Endothelial cell of umbilical vein (primary cell): Measurements from ENCODE around the gene DYNLL2. TPM values are rescaled to one million over a fixed set of nuclear protein-coding genes. Genes with fewer than 3 reads are reported as not detected.

ENCODE experiments used
- BruUV-seq: library from RNA; stranded (reverse); fragments of 400-500 nt; replicated peaks from 2 replicates; lab custom pipeline; 2021; lab: Mats Ljungman, UMichigan
- CTCF ChIA-PET: fragments of 300-600, 350-600 bp; sonication (Branson Sonifier 250); formaldehyde crosslinking; loops from one replicate; lab custom pipeline; 2021; ENCODE audit warnings: antibody characterized with exemption, inconsistent platforms; lab: Charles Lee
- POLR2A ChIA-PET: fragments of 300-600, 350-600 bp; sonication (Branson Sonifier 250); formaldehyde crosslinking; loops from one replicate; lab custom pipeline; 2021; ENCODE audit warnings: antibody characterized with exemption, inconsistent platforms; lab: Charles Lee
- DNase-seq: peaks from one replicate; pipeline ENCODE4 v3.0.0-alpha.2; 2011; ENCODE audit warnings: low read depth, low spot score
- FAIRE-seq: peaks from 2 replicates; lab custom pipeline; 2011; peaks lifted over from hg19 to GRCh38; lab: Jason Lieb, UNC
- H2AFZ ChIP-seq: 2 replicates; pipeline ENCODE4 v1.6.0; 2012; ENCODE audit warnings: low read depth, low read length, control low read depth, inconsistent platforms
- H3K27ac ChIP-seq: 2 replicates; pipeline ENCODE4 v1.5.1; 2011; ENCODE audit warnings: low read depth, mild to moderate bottlenecking, control low read depth, low read length, moderate library complexity; ENCODE audit not compliant: insufficient read depth
- H3K27me3 ChIP-seq, 2 experiments: 2 replicates each; pipeline versions ENCODE4 v1.6.0 to v1.6.1; 2011; ENCODE audit warnings: low read length in 2 of 2, mixed read lengths in 1 of 2; ENCODE audit not compliant: control insufficient read depth in 2 of 2, insufficient read depth in 2 of 2
- H3K36me3 ChIP-seq, 2 experiments: 2 replicates in 1 of 2; 3 replicates in 1 of 2; pipeline ENCODE4 v1.5.1; 2011; ENCODE audit warnings: low read length in 2 of 2, mild to moderate bottlenecking in 1 of 2, moderate library complexity in 1 of 2; ENCODE audit not compliant: control insufficient read depth in 2 of 2, insufficient read depth in 2 of 2; ENCODE audit errors: extremely low read depth in 1 of 2
- H3K4me1 ChIP-seq: 3 replicates; pipeline ENCODE4 v1.5.1; 2011; ENCODE audit warnings: mild to moderate bottlenecking, low read length; ENCODE audit not compliant: control insufficient read depth, insufficient read depth; ENCODE audit errors: extremely low read depth
- H3K4me2 ChIP-seq: 2 replicates; pipeline ENCODE4 v1.6.1; 2011; ENCODE audit warnings: low read length, control low read depth, mixed read lengths; ENCODE audit not compliant: insufficient read depth
- H3K4me3 ChIP-seq, 3 experiments: fragments of 200-600 bp in 1 of 3; sonication (generic), shearing (Covaris generic) in 1 of 3; replicated peaks in 1 of 3; 2 replicates each; pipeline ENCODE4 v1.5.1; 2011 to 2016; ENCODE audit warnings: control low read depth in 3 of 3, low read length in 3 of 3, mild to moderate bottlenecking in 2 of 3, inconsistent platforms in 1 of 3, low read depth in 1 of 3, moderate library complexity in 1 of 3; ENCODE audit not compliant: insufficient read depth in 1 of 3
- H3K79me2 ChIP-seq: 2 replicates; pipeline ENCODE4 v1.6.0; 2012; ENCODE audit warnings: low read length, inconsistent platforms; ENCODE audit not compliant: control insufficient read depth, insufficient read depth
- H3K9ac ChIP-seq: replicated peaks from 2 replicates; pipeline ENCODE3; 2011; ENCODE audit warnings: low read length, control low read depth; ENCODE audit not compliant: insufficient read depth; ENCODE audit errors: extremely low read depth
- H3K9me1 ChIP-seq: replicated peaks from 3 replicates; pipeline ENCODE4 v1.6.0; 2011; ENCODE audit warnings: mild to moderate bottlenecking, low read length; ENCODE audit not compliant: control insufficient read depth, insufficient read depth; ENCODE audit errors: extremely low read depth
- H3K9me3 ChIP-seq: replicated peaks from 2 replicates; pipeline ENCODE4 v1.5.1; 2012; ENCODE audit warnings: low read length, inconsistent platforms; ENCODE audit not compliant: control insufficient read depth, insufficient read depth
- H4K20me1 ChIP-seq: replicated peaks from 2 replicates; pipeline ENCODE3; 2011; ENCODE audit warnings: mild to moderate bottlenecking, low read length; ENCODE audit not compliant: control insufficient read depth, insufficient read depth; ENCODE audit errors: extremely low read depth
- CTCF ChIP-seq, 2 donors: IDR thresholded peaks; 1 replicate in 1 of 2; 2 replicates in 1 of 2; pipeline ENCODE4 v1.5.1; 2011; ENCODE audit warnings: low read length in 2 of 2, mild to moderate bottlenecking in 2 of 2, moderate library complexity in 2 of 2, control low read depth in 1 of 2, inconsistent platforms in 1 of 2, low read depth in 1 of 2; ENCODE audit not compliant: insufficient read depth in 1 of 2; ENCODE audit errors: extremely low read depth in 1 of 2
- EZH2 ChIP-seq: IDR thresholded peaks from 2 replicates; pipeline ENCODE4 v1.6.1; 2012; ENCODE audit warnings: borderline replicate concordance, low read depth, mild to moderate bottlenecking, moderate library complexity, low read length, inconsistent platforms; ENCODE audit not compliant: severe bottlenecking
- FOS ChIP-seq: IDR thresholded peaks from 2 replicates; pipeline ENCODE4 v1.6.1; 2011; ENCODE audit warnings: mild to moderate bottlenecking, low read length, moderate library complexity, borderline replicate concordance; ENCODE audit not compliant: insufficient read depth
- MAX ChIP-seq: IDR thresholded peaks from 2 replicates; pipeline ENCODE4 v1.6.1; 2011; ENCODE audit not compliant: insufficient read depth, insufficient read length
- MYC ChIP-seq: IDR thresholded peaks from one replicate; pipeline ENCODE4 v1.6.1; 2011; ENCODE audit warnings: mild to moderate bottlenecking, low read depth, low read length
- POLR2A ChIP-seq: IDR thresholded peaks from 2 replicates; pipeline ENCODE4 v1.6.1; 2012; ENCODE audit warnings: low read depth, mild to moderate bottlenecking, control low read depth, low read length
- POLR2AphosphoS5 ChIP-seq: IDR thresholded peaks from 2 replicates; pipeline ENCODE4 v1.6.1; 2012; ENCODE audit warnings: low read depth, mild to moderate bottlenecking, control low read depth, low read length, moderate library complexity; ENCODE audit not compliant: insufficient read depth
- dilution Hi-C: fragments of 300-500 bp; cut with MboI; formaldehyde crosslinking; loops from one replicate; pipeline ENCODE4 v1.15.0; 2019; ENCODE audit warnings: low sequenced_read_pairs; ENCODE audit not compliant: extremely low pct_ligation_motif_present
- intact Hi-C: fragments of 100-400 bp; cut with micrococcal nuclease; formaldehyde crosslinking; loops from one replicate; pipeline ENCODE4 v1.10.0; 2022
- polyA plus RNA-seq, 4 experiments: library from polyadenylated mRNA; depleted of rRNA in 3 of 4; stranded (reverse) in 3 of 4; unstranded in 1 of 4; fragments of >200 nt; gene quantifications; 2 replicates each; pipeline versions ENCODE4 v1.2.1 to v1.2.3, GENCODE V29; 2011 to 2012; ENCODE audit warnings: missing spikeins in 1 of 4
- total RNA-seq: library from RNA; stranded (reverse); gene quantifications from 2 replicates; pipeline ENCODE4 v1.2.3, GENCODE V29; 2021

Gene DYNLL2
- total and polyA plus RNA-seq, 2 donors (not counting 3 experiments of a cell fraction or from before 2014, with no cell fraction given) = 7.4 to 19.0 TPM

GRCh38 chr17:58079300-58080033 lies 3.8 kb upstream of the DYNLL2 start:
- H2AFZ ChIP-seq = no peak overlapping the region
- H3K27me3 ChIP-seq = peaks cover 19 to 24% of the 10 kb centered on the region in 2 experiments
- H3K9ac ChIP-seq = no peak overlapping the region
- H3K4me2 ChIP-seq = no peak overlapping the region
- ChIA-PET POLR2A (no interaction called here), CTCF (interaction anchor here (1.5 kb wide), 1 partner anchor 170 kb away, joined by 3 read pairs; no protein-coding TSS in a partner anchor)
- intact Hi-C loops = loop anchor here (5.0 kb wide), 1 partner anchor 212 kb away; no protein-coding TSS in a partner anchor
- H4K20me1 ChIP-seq = no peaks in the 10 kb centered on the region
- no peak overlapping the region for H3K27ac ChIP-seq
- no peak for TF ChIP-seq FOS
- H3K36me3 ChIP-seq = no peaks in the 10 kb centered on the region
- H3K79me2 ChIP-seq = peaks cover 8% of the 10 kb centered on the region
- no TSS peak for BruUV-seq
- H3K9me1 ChIP-seq = no peaks in the 10 kb centered on the region
- H3K9me3 ChIP-seq = no peaks in the 10 kb centered on the region
- no peak overlapping the region for H3K4me3 ChIP-seq
- peaks cover 5% of the 10 kb centered on the region for H3K4me1 ChIP-seq
- no peak for FAIRE-seq
- dilution Hi-C loops = no loop called here
- DNase-seq = no peak

- no peak for FAIRE-seq
- H3K27ac ChIP-seq = no peak overlapping the region
- TF ChIP-seq CTCF (IDR thresholded peaks at IDR 0.05; ENCODE audit: extremely low read depth in 1 of 2, insufficient read depth in 1 of 2, low read depth in 1 of 2, low read length in 2 of 2) = no peak
- no peak for TF ChIP-seq MAX
- no peak for TF ChIP-seq POLR2AphosphoS5
- no peak for TF ChIP-seq EZH2
- no peak for TF ChIP-seq FOS
- no peak for TF ChIP-seq MYC
- TF ChIP-seq POLR2A = no peak
These were observed 1.4 kb upstream of the DYNLL2 start for GRCh38 chr17:58081646-58082340.

More at GRCh38 chr17:58081646-58082340, 1.4 kb upstream of the DYNLL2 start:
- H3K9me1 ChIP-seq = no peaks in the 10 kb centered on the region
- dilution Hi-C loops = no loop called here
- CTCF ChIA-PET = interaction anchor here (3.0 kb wide), 1 partner anchor 82 kb away, joined by 12 read pairs; no protein-coding TSS in a partner anchor
- DNase-seq = no peak
- no TSS peak for BruUV-seq
- intact Hi-C loops = loop anchor here (2.0 to 5.0 kb wide), 2 partner anchors 214 to 231 kb away; partner anchors contain the start of gene MRPS23
- H3K4me1 ChIP-seq = peaks cover 12% of the 10 kb centered on the region
- H3K36me3 ChIP-seq = peaks cover 0 to 5% of the 10 kb centered on the region in 2 experiments
- no peaks in the 10 kb centered on the region for H3K9me3 ChIP-seq
- peaks cover 16 to 20% of the 10 kb centered on the region in 2 experiments for H3K27me3 ChIP-seq
- H3K79me2 ChIP-seq = peaks cover 31% of the 10 kb centered on the region
- no peak overlapping the region for H3K4me3 ChIP-seq
- POLR2A ChIA-PET = no interaction called here
- no peak overlapping the region for H3K4me2 ChIP-seq
- no peak overlapping the region for H2AFZ ChIP-seq
- H4K20me1 ChIP-seq = peaks cover 4% of the 10 kb centered on the region
- no peak overlapping the region for H3K9ac ChIP-seq
